HG02588 (cell line): ENCODE results near the gene KBTBD13.
"Not testable (repeated sequence)": the region's sequence is repeated elsewhere in the genome, so short reads cannot be mapped to it uniquely, and the experiment has no call there.

Experiments
- ATAC-seq: cut with Tn5 transposase; IDR thresholded peaks from one replicate; pipeline ENCODE4 v1.9.1; 2021; ENCODE audit warnings: mild to moderate bottlenecking, moderate library complexity; ENCODE audit not compliant: unreplicated experiment

KBTBD13 gene

DNA sequence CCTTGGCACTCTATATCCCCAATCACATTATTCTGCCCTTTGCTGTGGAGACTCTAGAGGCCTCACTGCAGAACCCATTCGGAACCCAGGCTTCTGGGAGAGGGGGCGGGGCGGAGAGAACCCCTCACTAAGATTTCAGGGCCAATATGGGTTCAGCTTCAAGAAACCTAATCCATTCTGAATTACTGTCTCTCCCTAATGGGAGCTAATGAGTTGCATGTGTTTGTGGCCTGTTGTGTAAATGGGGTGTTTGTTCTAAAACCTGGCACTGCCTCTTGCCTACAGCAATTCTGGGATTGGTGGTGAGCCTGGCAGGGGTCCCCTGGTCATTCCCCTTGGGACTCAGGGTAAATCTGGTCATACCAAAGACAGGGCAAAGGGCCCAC, 8.2 kb upstream of the KBTBD13 start:
- ATAC-seq, result no peak

DNA sequence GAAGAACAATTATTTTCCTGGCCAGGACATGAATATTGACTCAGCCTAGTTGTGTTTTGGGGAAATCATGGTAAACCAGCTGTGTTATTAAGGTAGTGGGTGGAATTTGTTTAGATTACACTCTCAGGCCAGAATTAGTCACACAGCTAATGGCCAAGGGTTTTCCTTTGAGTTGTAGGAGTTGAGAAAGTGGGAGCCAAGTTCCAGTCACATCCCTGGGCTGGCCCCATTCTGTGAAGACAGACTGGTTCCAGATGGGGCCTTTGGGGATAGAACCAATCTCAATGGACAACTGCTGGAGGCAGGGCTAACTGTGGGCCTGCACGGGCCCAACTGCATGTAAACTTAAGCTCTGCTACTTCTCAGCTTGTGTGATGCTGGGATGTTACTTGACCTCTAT, 7.4 kb upstream of the KBTBD13 start:
- no peak for ATAC-seq

DNA sequence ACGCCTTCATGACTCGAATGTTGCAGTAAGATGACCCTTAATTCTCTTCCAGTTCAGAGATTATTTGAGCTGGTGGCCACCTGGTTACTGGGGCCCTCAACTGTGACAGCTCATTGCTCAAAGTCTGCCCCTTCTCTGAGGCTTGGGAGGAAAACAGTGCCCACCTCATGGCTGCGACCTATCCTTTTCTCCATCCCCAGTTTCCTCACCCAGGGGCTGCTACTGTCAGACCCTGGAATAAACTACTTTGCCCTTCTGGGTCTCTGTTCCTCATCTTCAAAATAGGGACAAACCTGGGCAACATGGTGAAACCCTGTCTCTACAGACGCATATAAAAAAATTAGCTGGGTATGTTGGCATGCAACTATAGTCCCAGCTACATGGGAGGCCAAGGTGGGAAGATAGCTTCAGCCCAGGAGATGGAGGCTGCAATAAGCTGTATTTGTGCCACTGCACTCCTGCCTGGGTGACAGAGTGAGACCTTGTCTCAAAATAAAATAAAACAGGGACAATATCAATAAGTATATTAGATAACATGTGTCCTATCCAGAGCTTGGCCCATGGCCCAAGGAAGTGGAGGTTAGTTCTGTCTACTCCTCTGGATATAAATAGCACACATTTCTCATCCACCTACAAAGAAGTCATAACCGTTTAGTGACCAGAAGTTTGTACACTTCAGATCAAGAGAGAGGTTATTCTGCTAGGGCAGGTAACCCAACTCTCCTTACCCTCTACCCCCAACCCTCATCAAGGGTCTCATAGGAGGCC, 6.6 kb upstream of the KBTBD13 start:
- no peak for ATAC-seq

DNA sequence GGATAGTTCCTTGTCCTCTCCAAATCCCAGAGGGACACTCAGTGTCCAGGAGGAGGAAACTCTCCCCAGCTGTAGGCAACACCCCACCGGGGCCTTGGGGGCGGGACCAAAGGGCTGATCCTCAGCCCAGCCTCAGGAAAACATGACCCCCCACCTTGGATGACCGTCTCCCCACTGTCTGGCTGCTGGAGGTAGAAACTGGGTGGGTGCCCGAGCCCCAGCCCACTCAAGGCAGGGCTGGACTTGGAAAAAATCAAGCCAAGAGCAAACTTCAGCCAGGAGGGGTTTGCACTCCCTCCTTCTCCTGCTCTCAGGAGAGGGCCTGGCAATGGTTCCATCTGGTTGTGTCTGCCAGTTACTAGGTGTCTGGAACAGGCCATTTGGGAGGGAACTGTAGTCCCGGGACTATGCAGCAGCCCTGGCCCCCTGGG, 5.2 kb upstream of the KBTBD13 start:
- no peak for ATAC-seq

DNA sequence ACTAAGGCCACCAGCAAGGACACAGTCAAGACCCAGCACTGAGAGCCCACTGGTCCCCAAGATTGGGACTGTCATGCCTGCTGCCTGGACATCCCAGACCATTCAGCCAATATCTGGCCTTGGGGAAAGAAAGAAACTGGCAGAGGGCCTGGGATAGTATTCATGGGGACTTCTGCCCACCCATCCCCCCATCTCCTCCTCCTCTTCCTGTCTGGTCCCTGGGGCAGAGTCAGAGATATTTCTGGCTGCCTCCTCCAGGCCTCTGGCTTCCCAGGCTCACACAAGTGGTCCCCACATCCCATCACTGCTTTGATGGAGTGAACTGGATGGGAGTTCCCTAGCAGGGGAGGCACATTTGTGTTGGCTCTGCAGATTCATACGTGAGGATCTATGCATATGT, 4.5 kb upstream of the KBTBD13 start:
- ATAC-seq, result no peak

DNA sequence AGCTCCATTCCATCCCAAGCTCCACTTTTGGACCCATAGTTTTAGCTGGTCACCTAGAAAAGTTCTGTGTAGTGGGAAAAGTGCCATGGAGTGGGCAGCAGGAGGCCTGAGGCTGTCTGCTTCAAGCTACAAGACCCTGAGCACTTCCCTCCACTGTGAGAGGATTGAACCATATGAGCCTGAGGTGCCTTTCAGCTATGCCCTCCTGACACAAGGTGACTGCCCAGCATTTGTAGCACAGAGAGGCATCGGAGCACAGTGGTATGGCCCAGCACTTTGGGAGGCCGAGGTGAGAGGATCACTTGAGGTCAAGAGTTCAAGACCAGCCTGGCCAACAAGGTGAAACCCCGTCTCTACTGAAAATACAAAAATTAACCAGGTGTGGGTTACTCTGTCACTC, 3.9 kb upstream of the KBTBD13 start:
- no peak for ATAC-seq

DNA sequence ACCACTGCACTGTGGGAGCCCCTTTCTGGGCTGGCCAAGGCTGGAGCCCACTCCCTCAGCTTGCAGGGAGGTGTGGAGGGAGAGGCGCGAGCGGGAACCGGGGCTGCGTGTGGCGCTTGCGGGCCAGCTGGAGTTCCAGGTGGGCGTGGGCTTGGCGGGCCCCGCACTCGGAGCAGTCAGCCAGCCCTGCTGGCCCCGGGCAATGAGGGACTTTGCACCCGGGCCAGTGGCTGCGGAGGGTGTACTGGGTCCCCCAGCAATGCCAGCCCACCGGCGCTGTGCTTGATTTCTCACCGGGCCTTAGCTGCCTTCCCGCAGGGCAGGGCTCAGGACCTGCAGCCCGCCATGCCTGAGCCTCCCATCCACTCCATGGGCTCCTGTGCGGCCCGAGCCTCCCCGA, 1.6 kb upstream of the KBTBD13 start:
- ATAC-seq, result not testable (repeated sequence)

DNA sequence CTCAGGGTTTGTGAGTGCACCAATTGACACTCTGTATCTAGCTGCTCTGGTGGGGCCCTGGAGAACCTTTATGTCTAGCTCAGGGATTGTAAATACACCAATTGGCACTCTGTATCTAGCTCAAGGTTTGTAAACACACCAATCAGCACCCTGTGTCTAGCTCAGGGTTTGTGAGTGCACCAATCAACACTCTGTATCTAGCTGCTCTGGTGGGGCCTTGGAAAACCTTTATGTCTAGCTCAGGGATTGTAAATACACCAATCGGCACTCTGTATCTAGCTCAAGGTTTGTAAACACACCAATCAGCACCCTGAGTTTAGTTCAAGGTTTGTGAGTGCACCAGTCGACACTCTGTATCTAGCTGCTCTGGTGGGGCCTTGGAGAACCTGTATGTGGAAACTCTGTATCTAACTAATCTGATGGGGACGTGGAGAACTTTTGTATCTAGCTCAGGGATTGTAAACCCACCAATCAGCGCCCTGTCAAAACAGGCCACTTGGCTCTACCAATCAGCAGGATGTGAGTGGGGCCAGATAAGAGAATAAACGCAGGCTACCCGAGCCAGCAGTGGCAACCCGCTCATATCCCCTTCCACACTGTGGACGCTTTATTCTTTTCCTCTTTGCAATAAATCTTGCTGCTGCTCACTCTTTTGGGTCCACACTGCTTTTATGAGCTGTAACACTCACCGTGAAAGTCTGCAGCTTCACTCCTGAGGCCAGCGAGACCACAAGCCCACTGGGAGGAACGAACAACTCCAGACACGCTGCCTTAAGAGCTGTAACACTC, 745 bp upstream of the KBTBD13 start:
- ATAC-seq, result not testable (repeated sequence)

DNA sequence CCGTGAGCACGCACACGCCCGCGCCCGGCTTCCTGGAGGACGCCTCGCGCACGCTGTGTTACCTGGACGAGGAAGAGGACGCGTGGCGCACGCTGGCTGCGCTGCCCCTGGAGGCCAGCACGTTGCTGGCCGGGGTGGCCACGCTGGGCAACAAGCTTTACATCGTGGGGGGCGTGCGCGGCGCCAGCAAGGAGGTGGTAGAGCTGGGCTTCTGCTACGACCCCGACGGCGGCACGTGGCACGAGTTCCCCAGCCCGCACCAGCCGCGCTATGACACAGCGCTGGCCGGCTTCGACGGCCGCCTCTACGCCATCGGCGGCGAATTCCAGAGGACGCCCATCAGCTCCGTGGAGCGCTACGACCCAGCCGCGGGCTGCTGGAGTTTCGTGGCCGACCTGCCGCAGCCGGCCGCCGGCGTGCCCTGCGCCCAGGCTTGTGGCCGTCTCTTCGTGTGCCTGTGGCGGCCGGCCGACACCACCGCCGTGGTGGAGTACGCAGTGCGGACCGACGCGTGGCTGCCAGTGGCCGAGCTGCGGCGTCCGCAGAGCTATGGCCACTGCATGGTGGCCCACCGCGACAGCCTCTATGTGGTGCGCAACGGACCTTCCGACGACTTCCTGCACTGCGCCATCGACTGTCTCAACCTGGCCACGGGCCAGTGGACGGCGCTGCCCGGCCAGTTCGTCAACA, 890 bp downstream of the KBTBD13 start:
- ATAC-seq, result no peak

DNA sequence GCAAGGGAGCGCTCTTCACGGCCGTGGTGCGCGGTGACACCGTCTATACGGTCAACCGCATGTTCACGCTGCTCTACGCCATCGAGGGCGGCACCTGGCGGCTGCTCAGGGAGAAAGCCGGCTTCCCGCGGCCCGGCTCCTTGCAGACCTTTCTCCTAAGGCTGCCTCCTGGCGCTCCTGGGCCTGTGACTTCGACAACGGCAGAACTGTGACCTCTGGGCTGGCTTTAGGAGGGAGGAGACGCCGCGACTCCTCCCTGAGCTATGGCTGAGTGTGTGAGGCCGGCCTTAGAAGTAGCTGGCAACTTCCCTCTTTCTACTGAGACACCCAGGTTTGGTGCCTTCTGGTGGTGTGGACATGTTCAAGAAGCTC, 1.4 kb downstream of the KBTBD13 start:
- no peak for ATAC-seq

DNA sequence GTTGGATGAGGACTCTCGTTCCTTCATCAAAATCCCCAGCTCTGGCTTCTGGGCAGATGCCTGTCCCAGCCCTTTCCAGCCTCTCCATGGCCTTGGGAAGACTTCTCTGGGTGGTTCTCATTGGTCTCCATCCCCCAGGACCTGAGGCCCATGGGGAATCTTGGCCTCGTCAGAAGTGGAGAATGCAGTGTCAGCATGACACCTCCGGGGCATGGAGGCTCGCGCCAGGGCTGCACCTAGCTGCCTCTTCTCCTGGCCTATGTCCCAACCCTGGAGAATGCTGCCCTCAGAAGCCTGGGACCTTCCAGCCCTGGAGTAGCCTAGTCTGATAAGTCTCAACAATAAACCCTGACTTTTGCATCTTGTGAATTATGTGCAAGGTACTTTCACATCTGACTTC, 3.0 kb downstream of the KBTBD13 start:
- no peak for ATAC-seq

DNA sequence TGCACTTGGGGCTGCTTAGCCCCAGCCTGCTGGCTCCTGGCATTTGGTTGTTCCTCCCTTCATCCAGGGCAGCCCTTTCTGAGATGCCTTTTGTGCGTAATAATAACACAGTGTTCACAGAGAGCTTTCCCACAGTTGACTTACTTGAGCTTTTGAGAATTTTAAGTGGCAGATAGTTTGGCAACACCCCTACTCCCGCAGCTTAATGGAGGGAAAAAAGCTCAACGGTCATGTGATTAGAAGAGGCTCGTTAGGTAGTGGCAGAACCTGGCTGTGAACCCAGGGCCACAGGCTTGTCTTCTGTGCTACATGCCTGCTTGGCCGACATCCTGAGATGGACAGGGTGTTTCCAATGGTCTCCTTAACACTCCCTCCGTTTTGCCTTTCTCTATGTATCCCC, 4.7 kb downstream of the KBTBD13 start:
- no peak for ATAC-seq

DNA sequence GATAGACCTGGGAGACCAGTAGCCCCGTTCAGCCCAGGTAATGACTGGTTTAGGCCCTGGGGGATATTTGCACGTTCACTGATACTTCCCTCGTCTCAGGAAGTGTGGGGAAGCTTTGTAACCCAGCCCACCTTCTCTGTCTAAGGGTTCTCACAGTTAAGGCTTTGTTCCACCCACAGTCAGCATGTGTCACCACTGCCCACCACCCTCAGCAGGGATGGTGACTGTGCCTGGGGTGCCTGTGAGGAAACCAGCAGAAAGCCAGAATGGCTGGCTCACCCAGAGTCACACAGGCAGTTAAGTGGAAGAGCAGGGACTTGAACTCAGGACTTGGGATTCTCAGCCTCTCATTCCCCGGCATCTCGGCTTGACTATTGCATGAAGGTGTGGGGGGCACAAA, 5.2 kb downstream of the KBTBD13 start:
- no peak for ATAC-seq

DNA sequence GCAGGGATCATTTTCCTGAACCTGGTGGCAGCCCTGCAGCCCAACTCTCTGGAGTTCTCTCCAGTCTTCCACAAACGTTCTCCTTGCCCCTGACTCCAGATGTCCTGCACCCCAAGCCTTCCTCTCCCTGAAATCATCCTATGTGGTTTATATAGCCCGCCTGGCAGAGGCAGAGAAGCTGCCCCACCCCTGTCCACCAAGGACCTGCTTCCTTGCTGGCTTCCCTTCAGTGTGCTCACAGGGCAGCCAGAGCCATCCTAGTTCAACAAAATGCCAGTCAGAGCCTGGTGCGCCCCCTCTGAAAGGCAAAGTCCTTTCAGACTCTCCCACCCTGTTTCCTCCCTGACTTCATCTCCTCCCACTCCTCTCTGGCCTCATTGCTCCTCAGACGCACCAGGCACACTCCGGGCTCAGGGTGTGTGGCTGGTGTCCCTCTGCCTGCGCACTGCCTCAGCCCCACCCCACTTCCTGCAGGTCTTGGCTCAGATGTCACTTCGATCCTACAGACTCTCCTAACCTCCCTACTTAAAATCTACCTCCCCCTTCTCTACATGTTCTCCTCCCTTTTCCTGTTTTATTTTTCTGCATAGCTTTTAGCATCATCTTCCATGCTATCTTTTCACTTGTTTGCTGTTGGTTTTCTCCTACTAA, 5.9 kb downstream of the KBTBD13 start:
- no peak for ATAC-seq

DNA sequence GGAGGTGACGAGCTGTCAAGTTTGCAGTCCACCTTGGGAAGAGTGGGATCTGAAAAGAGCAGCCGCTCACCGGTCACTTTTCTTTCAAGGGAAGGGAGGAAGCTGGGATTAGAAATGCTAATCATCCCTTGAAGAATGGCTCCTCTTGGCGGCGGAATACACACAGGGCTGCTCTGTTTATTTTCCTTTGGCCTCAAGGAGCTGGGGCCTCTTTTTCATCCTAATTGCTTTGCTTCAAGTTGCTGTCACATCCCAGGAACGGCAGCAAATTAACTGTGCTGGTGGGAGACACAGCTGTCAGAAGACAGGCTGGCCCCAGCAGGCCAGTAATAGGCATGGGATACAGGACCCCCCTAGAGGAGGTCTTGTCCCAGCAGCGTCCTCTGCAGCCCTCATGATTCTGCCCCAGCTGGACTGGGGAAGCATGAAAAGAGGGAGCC, 6.7 kb downstream of the KBTBD13 start:
- ATAC-seq, result no peak

DNA sequence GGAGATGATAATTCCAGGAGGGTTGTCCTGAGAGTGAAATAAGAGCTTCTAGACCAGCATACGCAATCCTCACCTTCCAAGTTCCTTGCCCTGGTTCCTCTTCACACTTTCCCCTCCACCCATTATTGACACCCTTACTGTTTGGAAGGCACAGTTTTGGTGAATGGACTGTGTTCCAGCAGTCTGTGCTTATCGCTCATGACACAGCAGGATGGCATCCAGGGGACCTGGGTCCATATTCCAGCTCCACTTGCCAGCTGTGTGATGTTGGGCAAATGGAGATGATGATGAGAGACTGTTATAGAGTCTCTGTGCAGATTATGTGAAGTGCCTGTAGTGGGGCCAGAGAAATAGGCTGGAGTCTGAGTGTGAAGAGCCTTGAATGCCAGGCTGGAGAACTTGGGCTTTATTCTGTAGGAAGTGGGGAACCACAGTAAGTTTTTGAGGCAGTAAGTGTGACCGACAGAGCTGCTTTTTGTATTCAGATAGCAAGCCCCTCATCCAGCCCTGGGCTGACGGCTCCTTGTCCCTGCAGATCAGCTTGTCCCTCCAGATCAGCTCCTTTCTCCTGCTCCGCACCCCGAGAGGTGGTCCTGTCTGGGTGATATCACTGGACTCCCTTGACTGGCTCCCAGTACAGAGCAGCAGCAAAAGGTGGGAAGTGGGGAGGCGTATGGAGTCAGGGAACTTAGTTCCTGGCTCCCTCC, 8.1 kb downstream of the KBTBD13 start:
- ATAC-seq, result no peak

DNA sequence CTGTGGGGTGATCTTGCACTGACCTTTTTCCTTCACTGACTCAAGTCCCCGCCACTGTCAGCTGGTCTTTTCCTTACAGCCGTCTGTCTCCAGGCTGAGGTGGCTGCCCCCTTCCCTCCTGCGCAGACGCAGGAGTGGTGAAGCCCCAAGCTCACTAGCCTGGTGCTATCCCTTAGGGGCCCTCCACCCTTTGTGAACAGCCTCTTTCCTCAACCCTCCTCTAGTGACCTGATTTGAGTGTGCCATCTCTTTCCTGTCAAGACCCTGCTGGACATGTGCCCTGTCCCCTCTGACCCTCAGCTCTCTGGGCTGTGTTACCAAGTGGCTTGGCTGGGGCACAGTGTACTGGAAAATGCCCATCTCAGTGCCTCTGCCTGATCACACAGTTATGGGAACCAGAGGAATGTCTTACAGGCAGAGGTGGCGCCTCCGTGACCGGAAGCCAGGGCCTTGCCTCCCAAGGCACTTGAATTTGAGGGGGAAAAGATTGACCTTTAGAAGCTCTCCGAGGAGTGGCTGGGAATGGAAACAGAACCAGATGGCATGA, 8.7 kb downstream of the KBTBD13 start:
- ATAC-seq, result no peak

DNA sequence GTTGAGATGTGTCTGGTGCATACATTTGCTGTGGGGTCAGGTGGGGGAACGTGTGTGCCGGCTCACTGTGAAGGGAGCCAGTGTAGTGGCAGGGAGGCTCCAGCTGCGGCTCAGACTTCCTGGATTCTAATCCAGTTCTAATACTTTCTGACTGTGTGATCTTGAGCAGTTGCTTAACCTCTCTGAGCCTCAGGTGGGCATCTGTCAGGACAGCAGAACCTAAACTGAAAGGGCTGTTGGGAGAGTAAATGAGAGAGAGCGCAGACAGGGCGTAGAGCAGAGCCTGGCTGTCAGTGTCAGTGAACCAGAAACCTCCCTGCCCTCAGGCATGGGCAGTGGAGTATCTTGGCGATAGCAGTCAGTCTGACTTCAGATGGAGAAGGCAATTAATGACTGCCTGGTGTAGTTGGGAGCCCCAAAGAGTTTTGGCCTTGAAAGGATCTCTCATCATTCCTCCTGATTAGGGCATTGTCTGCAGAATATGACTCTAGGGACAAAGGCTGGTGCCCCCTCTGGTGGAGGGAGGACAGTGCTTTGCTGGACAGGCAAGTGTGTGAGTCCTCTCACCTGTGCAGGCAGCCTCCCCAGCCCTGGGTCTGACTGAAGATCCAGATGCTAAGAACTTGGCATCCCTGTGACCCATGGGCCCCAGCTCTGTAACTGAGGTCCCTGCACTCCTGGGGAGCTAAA, 9.6 kb downstream of the KBTBD13 start:
- no peak for ATAC-seq

DNA sequence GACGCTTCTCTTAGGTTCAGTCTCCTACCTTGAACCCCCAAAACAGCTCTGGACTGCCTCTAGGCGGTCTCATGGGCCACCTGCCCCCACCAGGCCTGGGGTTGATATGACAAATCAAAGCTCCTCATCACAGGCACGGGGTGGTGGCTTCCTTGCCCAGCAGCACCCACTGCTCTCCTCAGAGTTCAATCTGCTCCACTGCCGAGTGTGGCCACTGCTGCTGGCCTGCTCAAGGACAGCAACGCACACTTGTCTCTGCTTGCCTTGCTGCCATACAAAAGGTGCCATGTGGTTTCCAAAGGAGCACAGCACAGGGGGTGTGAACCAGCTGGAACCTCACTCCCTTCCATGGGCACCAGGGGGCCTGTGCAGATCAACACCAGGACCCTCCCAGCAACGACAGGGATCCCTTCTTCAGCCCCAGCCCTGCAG, 10.2 kb downstream of the KBTBD13 start:
- ATAC-seq, result no peak

DNA sequence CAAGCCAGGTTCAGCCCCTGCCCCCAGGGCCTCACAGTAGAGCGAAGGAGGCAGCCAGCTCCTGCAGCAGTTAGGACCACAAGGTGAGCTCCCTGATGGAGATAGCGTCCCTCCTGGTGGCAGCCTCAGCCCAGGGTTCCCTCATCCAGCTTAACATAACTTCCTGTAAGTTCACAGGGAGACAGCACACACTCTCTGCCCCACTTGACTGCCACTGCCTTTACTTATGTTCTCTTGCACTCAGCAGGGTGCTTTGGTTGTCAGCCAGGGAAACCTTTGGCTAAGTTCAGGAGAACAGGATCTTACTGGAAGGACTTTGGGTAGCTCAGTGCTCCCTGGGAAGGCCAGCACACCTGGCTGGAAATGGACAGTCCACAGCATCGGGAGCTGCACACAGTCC, 10.9 kb downstream of the KBTBD13 start:
- no peak for ATAC-seq
